ENCODE measurements around the gene DLX3.

DLX3 gene

GRCh38 chr17:50023520-50023919 is 28.5 kb upstream of the DLX3 start:
- no peak for DNase-seq

- DNase-seq = no peak
These were observed 27.6 kb upstream of the DLX3 start for GRCh38 chr17:50022463-50023130.

DNA sequence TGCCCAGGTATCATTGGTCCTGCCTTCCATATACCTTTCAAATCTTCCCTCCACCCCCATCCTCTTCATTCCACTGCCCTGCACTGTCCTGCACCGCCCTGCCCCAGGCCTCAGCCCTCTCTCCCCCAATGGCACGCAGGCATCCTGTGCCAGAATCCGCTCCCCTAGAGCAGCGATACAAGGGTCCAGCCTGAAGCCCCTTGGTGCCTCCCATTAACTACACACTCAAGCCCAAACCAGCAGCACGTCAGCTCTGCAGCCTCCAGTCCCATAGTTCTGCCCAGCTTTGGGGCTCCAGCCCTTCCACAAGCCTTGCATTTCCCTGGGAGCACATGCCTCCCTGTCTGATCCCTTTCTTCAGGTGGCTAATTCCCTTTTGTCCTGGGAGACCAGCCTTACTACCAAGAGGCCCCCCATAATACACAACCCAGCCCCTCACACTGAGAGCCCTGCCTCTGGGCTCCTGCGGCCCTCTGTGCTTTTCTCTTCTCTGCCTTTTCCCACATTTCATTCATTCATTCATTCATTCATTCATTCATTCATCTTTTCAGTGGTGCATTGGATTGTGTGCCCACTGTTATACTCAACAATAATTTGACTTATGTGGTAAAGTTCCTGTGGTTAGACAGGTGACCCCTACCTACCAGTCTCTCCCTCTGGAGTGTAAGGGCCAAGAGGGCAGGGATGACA is 26.8 kb upstream of the DLX3 start:
- DNase-seq = no peak

- DNase-seq = no peak
These were observed 26.0 kb upstream of the DLX3 start for GRCh38 chr17:50020841-50021599.

- no peak for DNase-seq
These were observed 23.9 kb upstream of the DLX3 start for GRCh38 chr17:50018909-50019308.

- DNase-seq = no peak
These were observed 20.1 kb upstream of the DLX3 start for GRCh38 chr17:50015146-50015545.

DNA sequence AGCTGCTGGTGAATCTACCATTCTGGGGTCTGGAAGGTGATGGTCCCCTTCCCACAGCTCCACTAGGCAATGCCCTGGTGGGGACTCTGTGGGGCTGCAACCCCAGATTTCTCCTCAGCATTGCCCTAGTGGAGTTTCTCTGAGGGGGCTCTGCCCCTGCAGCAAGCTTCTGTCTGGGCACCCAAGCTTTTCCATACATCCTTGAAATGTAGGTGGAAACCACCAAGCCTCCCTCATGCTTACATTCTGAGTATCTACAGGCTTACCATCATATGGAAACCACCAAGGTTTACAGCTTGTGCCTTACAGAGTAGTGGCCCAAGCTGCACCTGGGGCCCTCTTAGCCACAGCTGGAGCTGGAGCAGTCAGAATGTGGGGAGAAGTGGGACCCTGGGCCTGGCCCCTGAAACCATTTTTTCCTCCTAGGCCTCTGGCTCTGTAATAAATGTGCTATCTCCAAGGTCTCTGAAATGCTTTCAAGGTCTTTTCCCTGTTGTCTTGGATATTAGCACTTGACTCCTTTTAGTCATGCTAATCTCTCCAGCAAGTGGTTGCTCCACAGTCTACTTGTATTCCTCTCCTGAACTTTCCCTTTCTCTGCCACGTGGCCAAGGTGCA is 19.6 kb upstream of the DLX3 start:
- DNase-seq = no peak

DNA sequence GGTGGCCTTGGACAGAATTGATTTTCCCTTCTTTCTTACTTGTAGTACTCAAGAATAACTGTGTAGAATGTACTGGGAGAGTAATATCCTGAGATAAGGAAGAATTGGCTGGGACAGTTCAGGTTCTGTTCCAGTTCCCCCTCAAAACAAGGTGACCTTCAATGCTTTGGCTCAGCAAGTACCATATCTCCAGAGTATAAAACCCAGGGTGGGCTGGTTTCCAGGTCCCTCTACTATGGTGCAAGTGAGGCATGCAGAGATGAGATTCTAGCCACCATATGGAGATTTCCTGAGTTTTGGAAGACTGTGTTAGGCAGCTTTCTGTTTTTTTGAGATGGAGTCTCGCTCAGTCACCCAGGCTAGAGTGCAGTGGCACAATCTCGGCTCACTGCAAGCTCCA is 18.1 kb upstream of the DLX3 start:
- no peak for DNase-seq

DNA sequence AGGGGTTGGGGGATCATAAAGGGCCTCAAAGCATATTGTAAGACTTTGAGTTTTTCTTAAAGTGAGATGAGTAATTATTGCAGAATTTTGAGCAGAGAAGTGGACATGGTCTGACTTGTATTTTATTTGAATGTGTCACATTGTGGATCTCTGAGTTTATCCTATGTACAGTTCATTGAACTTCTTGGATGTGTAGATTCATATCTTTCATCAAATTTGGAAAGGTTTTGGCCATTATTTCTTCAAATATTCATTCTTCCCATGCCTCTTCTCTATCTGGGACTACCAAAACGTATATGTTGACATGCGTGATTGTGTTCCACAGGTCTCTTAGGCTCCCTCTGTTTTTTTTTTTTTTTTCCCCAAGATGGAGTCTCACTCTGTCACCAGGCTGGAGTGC is 14.3 kb upstream of the DLX3 start:
- no peak for DNase-seq

DNA sequence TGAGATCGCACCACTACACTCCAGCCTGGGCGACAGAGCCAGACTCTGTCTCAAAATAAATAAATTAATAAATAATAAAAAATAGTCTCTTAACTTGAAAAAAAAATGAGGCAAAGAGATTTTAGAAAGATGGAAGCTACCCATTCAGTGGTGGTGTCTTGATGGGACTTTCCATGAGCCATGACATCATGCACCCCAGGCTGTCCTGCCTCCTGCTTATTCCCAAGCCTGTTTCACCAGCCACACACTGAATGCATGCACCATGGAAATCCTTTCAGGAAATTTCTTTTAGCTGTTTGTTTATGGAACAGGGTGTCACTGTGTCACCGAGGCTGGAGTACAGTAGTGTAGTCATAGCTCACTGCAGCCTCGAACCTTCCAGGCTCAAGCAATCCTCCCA is 8.9 kb upstream of the DLX3 start:
- DNase-seq = no peak

DNA sequence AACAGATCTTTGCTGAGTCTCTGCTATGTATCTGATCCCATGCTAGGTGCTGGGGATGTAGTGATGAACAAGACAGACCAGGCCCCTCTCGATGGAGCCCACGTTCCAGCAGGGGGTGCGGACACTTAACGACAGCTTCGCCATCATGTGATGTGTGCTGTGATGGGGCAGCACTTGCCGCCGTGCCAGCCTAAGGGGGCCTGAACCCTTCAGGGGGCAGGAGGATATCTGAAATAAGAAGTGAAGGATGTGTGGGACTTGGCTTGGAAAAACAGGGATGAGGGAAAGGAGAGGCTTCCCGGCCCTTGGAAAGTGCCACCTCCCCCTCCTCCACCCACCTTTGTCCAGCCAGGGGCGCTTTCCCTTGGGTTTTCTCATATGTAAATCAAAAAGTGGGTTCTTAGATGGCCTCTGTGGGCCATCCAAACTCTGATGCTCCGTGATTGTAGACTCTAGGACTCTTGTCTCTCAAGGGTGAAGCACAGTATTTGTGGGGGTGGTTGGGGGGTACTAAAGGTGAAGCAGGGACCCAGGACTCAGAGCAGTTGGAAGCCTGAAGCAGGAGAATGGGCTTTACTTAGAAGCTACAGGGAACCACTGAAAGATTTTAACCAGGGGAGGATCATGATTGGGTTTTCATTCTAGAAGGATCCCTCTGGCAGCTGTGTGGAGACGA is 4.0 kb upstream of the DLX3 start:
- no peak for DNase-seq

DNA sequence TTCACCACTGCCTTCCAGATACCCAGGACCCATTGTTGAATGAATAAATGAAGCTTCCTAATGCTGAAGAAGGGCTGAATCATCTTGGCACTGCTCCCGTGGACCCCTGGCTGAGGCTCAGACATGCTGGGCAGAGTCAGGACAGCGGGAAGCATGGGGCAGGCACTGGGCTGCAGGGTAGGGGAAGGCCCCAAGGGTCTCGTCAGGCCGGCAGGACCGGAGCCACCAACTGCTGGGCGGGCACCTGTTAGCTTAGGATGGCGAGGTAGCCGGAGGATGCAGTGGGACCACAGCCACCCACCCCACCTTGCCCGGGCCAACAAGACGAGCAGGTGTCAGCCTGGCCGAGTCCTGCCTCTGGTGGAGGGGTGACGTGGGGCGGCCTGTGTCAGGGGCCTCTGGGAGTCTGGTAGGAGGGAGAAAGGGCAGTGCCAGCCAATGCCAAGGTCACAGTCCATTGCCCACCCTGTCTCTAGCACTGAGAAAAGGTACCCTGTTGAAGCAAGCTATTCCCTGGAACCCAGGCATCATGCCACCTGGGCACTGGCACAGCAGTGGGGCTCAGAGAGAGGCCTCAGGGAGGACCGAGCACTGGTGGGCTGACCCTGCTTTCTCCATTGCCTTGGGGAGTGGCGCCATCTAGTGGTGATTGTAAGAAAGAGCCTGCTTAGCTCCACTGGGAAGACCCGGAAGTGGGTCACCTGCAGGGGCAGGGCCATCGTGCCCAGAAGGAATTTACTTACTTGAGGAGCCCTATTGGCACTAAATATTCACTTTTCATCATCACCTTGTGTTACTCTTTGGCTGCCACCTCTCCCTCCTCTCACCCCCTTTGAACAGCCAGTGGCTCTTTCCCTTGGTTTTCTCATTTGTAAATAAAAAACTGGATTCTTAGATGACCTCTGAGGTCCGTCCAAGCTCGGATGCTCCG is 3.0 kb upstream of the DLX3 start:
- peak; percentile 57 to 75 for DNase-seq

- no peak for DNase-seq
These were observed 2.3 kb upstream of the DLX3 start for GRCh38 chr17:49997301-49997650.

DNA sequence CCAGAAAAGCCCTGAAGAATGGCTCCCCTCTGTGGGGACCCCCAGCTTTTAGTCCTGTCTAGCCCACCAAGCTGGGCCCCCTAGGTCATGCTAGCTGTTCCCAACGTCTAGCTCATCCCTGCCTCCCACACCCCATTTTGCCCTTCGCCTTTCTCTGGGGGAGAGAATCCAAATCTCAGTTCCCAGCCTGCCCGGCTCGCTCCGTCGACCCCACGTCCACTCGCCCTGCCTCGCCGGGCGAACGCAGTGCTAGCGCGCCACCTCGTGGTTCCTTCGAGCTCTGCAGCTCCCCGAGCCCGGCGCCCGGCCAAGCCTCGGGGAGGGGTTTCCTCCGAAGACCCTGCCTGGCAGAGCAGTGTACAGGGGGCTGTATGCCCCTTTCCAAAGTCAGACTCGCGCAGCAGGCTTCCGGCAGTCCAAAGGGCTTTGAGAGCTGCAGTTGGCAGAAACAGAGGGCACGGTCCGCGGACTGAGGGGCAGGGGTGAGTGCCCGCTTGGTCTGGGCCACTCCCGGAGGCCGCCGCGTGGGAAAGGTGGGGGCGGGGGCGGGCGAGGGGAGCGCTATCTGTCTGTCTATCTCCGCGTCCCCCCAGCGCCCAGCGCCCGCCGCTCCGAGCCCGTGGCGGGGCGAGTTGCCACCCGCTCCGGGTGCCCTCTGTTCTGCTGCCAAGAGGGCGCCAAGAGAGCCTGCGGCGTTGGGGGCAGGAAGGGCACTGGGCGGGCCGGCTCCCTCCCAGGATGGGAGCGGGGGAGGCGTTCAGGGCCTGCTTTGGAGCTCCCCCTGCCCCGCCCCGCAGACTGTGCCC is 1.7 kb upstream of the DLX3 start:
- DNase-seq = peak in 1 of 2 experiments; percentile 26

DNA sequence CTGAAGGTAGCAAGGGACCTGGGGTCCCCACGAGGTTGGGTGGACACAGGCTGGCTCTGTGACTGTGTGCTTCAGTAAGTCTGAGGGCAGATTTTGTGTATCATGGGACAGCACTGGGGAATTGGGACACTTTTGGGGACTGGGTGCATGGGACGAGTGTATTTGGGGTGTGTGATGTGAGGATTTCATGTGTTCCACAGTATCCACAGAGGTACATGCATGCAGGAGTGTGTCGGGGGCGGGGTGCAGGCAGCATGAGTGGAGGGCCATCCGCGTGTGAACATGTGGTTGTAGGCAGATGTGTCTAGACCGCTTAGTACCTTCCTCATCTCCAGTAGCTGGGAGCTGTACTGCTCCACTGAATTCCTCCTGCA is 1.1 kb upstream of the DLX3 start:
- no peak for DNase-seq

DNA sequence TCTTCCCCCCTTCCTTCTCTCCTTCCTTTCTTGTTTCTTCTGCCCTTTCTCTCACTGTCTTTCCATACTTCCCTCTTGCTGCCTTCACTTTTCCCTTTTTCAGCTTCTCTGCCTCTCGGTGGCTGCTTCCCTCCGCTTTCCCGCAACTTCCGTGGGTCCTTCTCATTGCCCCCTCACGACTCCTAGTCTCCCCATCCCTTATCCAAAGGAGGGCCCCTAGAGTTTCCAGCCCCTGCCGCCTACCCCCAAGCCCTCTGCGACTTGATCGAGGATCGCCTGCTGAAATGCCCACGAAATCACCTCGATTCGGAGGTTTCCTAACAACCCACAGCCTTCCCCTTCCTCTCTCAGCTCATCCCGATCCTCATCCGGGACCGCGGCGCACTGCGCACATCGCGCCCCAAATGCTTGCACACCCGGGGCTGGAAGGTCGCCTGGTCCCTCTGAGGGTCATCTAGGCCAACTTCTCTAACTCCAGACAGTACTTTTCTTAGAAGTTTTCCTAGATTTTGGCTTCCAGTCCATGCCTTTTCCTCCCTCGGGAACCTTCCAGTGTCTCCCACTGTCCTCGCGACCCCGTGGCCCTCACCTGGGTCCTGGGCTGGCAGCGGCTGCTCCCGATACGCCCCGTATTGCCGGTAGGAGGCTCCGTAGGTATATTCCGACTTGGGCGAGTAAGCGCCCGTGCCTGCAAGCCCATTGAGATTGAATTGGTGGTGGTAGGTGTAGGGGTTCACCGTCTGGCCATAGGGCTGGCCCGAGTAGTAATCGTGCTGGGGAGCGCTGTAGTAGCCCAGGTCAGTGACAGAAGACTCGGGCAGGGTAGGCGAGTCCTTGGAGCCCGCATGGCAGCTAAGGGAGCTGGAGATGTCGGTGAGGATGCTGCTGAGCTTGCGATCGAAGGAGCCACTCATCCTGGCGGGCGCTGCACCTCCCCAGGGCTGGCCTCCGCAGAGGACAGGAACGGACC is 654 bp downstream of the DLX3 start:
- DNase-seq = no peak

DNA sequence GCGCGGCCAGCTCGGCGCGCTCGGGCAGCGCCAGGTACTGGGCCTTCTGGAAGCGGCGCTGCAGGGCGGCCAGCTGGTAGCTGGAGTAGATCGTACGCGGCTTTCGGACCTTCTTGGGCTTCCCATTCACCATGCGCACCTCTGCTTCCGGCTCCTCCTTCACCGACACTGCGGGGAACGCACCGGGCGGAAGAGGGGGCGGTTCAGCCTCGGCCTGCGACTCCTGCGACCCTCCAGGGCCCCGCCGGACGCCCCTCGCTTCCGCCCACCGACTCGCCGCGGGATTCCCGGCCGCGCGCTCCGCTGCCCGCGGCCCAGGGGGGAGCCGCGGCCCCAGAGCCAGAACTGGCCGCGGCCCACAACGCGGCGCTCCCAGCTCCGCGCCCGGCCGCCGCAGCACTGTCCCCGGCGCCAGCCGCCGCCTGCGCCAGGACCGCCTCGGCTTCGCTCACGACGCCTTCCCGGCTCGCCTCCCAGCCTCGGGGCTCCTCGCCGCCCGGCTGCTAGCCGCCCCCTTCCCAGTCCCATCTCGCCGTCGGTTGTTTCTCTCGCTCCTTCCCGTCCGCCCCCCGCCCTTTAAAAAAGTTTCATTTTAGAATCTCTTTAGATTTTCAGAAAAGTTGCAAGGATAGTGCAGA is 1.5 kb downstream of the DLX3 start:
- DNase-seq = no peak

GRCh38 chr17:49992933-49993422 is 2.0 kb downstream of the DLX3 start:
- DNase-seq = no peak
